G401.6 (cell line): ENCODE results near the gene C11orf52.
"Not testable (repeated sequence)": the region's sequence is repeated elsewhere in the genome, so short reads cannot be mapped to it uniquely, and the experiment has no call there.

Source experiments
- FAIRE-seq: peaks from 2 replicates; lab custom pipeline; 2012; peaks lifted over from hg19 to GRCh38; lab: Jason Lieb, UNC

C11orf52 gene

GRCh38 chr11:111913031-111913861 is 5.5 kb upstream of the C11orf52 start:
- FAIRE-seq: no peak

- FAIRE-seq: no peak
These were observed 4.7 kb upstream of the C11orf52 start for GRCh38 chr11:111913997-111914396.

- FAIRE-seq: no peak
These were observed 1.9 kb upstream of the C11orf52 start for GRCh38 chr11:111916768-111917167.

- FAIRE-seq: no peak
These were observed 1.4 kb upstream of the C11orf52 start for GRCh38 chr11:111917312-111917711.

GRCh38 chr11:111917788-111918187 is 925 bp upstream of the C11orf52 start:
- no peak for FAIRE-seq

GRCh38 chr11:111920908-111921307 is 2.2 kb downstream of the C11orf52 start:
- FAIRE-seq: no peak

- FAIRE-seq: no peak
These were observed 3.0 kb downstream of the C11orf52 start for GRCh38 chr11:111921541-111922230.

GRCh38 chr11:111922803-111923202 is 4.1 kb downstream of the C11orf52 start:
- FAIRE-seq: no peak

GRCh38 chr11:111923351-111923788 is 4.7 kb downstream of the C11orf52 start:
- FAIRE-seq: peak; percentile 81

GRCh38 chr11:111923951-111924350 is 5.2 kb downstream of the C11orf52 start:
- FAIRE-seq: no peak

GRCh38 chr11:111925953-111926352 is 7.2 kb downstream of the C11orf52 start:
- FAIRE-seq: no peak

GRCh38 chr11:111926505-111927391 is 8.0 kb downstream of the C11orf52 start:
- peak; percentile 95 for FAIRE-seq

- no peak for FAIRE-seq
These were observed 11.8 kb downstream of the C11orf52 start for GRCh38 chr11:111930472-111930871.

GRCh38 chr11:111932611-111932950 is 13.9 kb downstream of the C11orf52 start:
- no peak for FAIRE-seq

GRCh38 chr11:111933176-111933575 is 14.5 kb downstream of the C11orf52 start:
- FAIRE-seq: not testable (repeated sequence)

- no peak for FAIRE-seq
These were observed 15.2 kb downstream of the C11orf52 start for GRCh38 chr11:111933872-111934271.

- no peak for FAIRE-seq
These were observed 15.6 kb downstream of the C11orf52 start for GRCh38 chr11:111934306-111934705.

- FAIRE-seq: no peak
These were observed 16.8 kb downstream of the C11orf52 start for GRCh38 chr11:111935317-111936039.

- FAIRE-seq: no peak
These were observed 17.4 kb downstream of the C11orf52 start for GRCh38 chr11:111936040-111936540.

GRCh38 chr11:111937461-111937769 is 18.7 kb downstream of the C11orf52 start:
- no peak for FAIRE-seq

- FAIRE-seq: no peak
These were observed 19.1 kb downstream of the C11orf52 start for GRCh38 chr11:111937844-111938243.

GRCh38 chr11:111938687-111939160 is 20.0 kb downstream of the C11orf52 start:
- FAIRE-seq: no peak
